GM19397 (cell line): ENCODE data around the gene CERS6.
"Not testable (repeated sequence)": the region's sequence is repeated elsewhere in the genome, so short reads cannot be mapped to it uniquely, and the experiment has no call there.

Experiments
- ATAC-seq: cut with Tn5 transposase; IDR thresholded peaks from one replicate; pipeline ENCODE4 v1.9.1; 2021; ENCODE audit warnings: mild to moderate bottlenecking, moderate library complexity; ENCODE audit not compliant: unreplicated experiment

CERS6 gene

DNA sequence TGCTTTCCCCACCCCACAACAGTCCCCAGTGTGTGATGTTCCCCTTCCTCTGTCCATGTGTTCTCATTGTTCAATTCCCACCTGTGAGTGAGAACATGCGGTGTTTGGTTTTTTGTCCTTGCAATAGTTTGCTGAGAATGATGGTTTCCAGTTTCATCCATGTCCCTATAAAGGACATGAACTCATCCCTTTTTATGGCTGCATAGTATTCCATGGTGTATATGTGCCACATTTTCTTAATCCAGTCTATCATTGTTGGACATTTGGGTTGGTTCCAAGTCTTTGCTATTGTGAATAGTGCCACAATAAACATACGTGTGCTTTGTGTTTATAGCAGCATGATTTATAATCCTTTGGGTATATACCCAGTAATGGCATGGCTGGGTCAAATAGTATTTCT, 335.1 kb downstream of the CERS6 start:
- not testable (repeated sequence) for ATAC-seq

GRCh38 chr2:168793596-168793995, 337.5 kb downstream of the CERS6 start:
- ATAC-seq: no peak

DNA sequence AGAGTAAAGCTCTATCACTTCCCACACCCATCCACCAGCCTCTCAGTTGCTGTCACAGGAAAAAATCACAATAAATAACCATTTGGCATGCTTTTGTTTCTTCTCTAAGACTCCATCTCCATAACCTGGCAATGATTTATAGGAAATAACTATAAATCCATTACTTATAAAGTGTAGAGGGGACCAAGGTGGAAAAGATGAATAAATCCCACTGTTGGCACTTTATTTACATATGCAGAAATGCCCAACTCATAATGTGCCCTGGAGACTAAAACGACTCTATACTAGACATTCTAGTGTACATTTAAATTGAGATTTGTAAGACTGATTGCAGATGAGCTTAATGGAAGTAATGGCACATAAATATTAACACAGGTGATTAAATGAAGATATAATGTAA, 338.9 kb downstream of the CERS6 start:
- no peak for ATAC-seq

DNA sequence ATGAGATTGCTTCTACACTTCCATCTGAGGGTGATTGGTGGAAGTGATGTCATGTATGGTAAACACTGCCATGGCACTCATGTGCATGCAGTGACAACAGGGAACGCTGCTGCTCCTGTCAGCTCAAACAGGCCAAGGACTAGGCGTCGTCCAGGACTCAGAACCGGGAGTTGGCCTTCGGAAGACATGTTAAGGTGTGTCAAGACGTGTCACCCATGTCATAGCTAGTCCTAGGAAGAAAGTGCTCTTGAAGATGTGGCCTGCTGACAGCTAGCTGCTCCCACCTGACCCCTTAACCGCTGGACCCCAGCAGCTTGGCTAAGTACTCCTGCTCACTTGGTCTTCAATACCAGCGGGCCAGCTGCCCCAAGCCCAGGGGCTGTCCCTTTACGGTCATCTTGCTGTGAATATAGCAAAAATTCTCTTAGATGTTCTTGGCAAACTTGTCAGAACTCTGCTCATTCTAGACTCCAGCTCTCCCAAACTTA, 340.1 kb downstream of the CERS6 start:
- no peak for ATAC-seq

DNA sequence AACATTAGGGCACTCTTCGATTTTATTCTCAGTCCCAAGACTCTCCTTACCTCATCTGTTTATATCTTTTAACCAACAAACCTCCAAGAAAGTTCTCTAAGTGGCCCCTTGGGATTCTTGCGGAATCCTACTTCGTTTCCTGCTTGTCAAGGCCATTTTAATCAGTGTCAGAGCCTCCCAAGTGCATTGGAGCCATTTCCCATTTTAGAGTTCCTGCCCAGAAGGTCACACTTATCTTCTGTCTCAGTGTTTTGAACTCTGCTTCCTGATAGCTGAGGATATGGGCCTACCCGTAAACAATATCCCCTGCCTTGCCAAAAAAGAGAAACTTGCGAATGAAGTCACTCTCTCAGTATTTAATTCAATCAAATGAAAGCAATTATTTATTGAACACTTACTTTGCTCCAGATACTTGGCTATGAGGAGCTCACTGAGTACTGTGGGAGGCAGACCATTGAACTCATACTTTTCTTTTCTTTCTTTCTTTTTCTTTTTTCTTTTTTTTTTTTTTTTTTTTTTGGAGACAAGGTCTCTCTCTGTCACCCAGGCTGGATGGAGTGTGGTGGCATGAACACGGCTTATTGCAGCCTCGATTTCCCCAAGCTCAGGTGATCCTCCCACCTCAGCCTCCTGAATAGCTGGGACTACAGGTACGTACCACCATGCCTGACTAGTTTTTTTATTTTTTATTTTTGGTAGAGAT, 340.7 kb downstream of the CERS6 start:
- ATAC-seq: no peak

- no peak for ATAC-seq
Observed at GRCh38 chr2:168797286-168797655, 341.2 kb downstream of the CERS6 start.

- ATAC-seq: no peak
Observed at GRCh38 chr2:168798076-168798887, 342.2 kb downstream of the CERS6 start.

DNA sequence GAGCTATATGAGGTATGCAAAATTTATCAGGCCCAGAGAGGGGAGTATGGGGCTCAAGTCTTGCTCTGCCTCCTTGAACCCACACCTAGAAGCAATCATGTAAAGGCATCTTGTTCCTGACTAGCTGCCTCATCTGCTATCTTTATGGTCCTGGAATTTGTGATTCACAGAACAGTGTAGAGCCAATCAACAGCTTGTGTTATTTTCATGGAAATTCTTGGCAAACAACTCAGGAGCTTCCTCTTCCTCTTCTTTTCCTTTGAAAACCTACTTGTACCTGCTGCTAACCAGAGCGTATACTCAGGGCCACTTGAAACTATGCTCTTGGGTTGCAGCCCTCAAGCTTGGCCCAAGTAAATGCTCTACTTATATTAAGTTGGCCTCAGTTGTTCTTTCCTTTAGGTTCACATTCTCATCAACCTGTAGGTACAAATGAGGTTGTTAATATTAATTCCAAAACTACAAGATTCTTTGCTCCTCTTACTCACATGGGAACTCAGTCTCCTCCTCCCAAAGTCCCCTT, 342.9 kb downstream of the CERS6 start:
- ATAC-seq: no peak

DNA sequence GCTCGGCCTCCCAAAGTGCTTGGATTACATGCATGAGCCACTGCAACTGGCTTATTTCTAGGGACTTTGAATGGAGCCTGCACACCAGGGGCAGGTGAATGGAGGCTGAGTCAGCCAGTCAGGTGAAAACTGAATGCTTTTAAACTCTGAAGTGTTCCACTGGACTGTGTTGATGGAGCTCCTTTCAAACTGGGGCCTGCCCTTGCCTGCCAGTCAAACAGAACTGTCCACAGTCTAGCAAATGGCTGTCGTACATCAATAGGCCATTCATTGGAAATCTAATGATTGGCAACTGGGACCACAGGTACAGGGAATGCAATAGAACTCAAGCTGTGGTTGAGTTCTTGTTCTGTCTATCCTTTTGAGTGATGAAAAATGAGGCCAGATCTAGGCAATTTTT, 345.4 kb downstream of the CERS6 start:
- no peak for ATAC-seq

DNA sequence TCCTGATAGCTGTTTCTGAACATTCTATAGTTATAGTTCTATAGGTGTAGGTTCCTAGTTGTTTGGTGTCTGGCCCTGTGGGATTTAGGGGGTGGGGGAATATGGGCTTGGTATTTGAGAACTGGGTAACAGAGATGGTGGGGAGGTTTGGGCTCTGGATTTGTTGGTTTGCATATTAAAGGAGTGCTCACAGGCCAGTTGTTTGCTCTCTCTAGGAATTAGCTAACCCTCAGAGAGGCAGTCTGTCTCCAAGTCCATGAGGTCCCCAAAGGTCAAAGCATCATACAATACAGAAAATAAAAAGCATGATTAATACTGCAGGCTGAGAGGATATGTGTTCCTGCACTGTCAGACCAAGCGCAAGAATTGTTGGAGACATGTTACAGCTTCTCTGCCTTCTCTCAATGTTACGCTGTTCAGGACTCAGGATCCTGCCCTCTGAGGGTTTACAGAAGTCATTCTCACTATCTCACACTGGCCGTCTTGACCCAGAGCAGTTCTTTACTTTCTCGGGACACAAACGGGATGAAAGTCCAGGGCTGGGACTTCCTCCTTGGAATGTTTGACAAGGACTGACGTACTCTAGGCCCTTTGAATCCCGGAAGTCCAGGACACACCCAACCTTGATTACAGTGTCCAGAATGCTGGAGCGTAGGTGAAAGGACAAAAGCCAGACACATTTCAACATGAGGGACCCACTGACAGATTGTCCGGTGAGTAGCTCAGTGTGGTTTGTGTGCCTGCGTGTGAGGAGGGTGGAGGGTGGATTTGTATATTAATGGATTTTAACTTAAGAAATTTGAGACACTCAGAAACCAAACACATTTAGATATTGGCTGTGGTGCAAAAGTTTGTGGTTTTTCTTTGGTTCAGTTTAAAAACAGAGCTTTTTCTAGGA, 346.1 kb downstream of the CERS6 start, which contains the start of gene NOSTRIN:
NOSTRIN (plus strand) TSS at position 677 of the 898 bp plus-strand sequence; CDS start at position 687, 10 bp downstream.
- ATAC-seq: no peak

DNA sequence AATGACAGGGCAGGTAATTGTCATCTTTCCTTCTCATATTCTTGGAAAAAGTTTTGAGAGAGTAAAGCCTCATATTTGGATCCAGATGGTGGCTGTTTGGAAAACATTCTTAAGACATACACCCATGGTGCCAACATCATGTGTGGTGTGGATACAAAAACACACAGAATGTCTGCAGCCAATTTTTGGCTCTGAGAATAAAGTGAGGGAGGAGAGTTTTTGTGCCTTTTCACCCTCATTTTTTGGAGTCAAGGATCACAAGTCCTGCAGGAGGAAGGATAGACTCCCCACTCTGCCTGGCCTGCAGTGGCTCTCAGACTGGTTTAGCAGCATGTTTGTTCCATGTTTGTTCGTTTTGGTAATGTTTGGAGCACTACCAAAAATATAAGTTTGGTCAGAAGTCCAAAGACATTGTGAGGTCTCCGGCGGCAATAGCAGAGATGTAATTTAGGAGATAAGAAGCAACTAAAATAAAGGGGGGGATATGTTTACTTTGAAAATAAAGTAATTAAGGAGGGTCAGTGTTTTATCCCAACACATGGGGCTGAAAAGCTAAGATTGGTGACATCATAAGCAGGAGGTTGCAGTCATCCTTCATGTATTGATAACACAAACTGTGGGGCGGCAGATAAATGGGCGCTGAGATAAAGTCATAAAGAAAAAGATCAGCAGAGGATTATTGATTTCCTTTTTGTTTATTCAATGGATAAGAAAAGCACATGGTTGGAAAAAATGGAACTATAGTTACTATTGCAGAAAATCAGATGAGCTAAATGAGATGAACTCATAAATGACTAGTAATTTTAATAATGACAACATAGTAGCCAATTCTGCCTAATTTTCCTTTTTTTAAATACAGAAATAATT, 347.0 kb downstream of the CERS6 start:
- no peak for ATAC-seq

GRCh38 chr2:168804214-168804613, 348.1 kb downstream of the CERS6 start:
- no peak for ATAC-seq

- ATAC-seq: no peak
Observed at GRCh38 chr2:168805615-168806014, 349.5 kb downstream of the CERS6 start.

GRCh38 chr2:168809537-168809936, 353.5 kb downstream of the CERS6 start:
- no peak for ATAC-seq

GRCh38 chr2:168810235-168810634, 354.2 kb downstream of the CERS6 start:
- ATAC-seq: no peak

GRCh38 chr2:168811696-168812095, 355.6 kb downstream of the CERS6 start:
- ATAC-seq: no peak

GRCh38 chr2:168814046-168814445, 358.0 kb downstream of the CERS6 start:
- no peak for ATAC-seq

DNA sequence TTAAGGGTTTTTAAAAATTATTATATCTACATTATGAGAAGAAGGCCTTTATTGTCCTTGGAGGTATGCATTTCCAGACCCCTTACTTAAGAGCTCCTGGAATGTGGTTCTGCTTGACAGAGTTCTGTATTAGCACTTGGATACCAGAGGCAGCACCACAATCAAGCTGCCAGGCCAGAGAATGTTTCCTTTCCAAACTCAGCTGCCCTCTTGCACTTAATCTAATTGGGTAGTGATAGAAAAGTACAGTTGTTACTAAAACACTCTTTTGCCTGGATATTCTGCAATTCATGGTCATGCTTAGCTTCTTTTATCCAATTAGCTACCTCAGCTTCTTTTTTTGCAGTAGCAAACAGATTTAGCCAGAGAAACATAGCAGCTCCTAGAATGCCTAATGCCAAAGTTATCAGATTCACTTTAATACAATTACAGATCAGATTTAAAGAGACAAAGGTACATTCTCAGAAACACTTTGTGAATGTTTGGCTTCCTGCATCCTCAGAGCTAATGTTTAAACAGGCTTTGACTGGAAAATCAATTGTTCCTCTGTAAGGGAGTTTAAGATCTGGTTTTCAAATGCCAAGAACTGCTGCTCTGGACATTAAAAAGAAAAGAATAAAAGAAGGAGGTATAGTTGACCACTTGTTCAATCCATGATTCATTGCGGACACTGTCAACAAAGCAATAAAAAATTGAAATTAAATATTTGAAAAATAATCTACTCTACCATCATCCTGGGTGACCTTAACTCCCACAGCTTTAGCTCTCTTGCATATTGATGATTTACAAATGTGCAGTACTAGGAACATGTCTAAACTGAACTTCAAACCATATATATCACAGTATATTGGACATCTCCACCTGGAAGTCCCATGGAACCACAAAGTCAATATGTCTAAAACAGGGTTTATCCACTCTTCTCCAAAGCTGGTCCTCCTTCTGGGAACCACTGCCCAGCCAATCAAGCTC, 359.2 kb downstream of the CERS6 start:
- ATAC-seq: no peak

DNA sequence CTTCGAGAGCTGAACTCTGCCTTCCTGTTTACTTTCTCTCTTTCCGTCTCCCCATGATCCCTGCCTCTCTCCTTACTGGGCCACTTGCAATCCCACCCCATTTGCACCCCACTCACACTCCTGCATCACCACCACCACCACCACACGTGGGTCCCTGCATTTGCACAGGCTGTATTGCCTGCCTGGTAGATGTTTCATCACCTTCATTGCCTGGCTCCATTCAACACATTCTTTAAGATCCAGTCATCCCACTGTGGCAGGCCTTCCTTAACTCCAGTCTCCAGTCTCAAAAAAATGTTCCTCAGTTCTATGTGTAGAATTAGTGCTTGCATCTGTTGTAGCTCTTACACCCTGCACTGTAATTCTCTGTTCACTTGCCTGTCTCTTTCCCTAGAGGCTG, 360.3 kb downstream of the CERS6 start:
- no peak for ATAC-seq
